Activated effector memory CD4-positive, alpha-beta T cell treated with Interleukin-2 at 50 U/mL for 16 hours (primary cell): ENCODE measurements around the gene HINT1.
"Not testable (repeated sequence)": the region's sequence is repeated elsewhere in the genome, so short reads cannot be mapped to it uniquely, and the experiment has no call there.

Experiments
- DNase-seq: peaks from one replicate; pipeline ENCODE4 v3.0.0-alpha.2; 2020

HINT1 gene

DNA sequence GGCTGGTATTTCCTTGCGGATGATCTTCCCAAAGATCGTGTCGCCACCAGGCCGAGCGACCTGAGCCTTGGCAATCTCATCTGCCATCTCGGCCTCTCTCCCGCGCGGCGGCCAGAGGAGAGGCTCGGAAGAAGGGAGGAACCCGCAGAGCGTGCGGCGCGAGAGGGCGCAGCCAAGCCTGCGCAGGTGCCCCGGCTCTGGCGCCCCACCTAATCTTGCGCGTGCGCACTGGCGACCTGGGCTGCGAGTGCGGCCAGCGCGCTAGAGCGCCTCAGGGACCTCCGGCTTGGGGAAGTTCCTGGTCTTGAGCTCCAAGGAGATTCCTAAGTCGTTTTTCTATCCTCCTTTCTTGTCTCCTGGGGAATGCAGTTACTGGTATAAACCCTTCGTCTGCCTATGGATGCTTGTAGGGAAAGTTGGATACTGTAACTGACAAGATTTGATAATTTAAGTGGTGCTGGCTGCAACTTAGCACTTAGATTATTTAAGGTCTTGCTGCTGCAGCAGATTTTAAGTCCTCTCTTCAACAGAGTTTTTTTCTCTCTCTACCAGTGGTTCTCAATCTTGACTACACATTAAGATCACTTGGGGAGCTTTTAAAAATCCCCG lies at the start of gene HINT1:
Gene HINT1, minus strand, starts transcription at position 138 of the 609 bp plus-strand sequence. Its CDS starts 51 bp downstream, at position 87.
- peak; percentile 88 for DNase-seq

DNA sequence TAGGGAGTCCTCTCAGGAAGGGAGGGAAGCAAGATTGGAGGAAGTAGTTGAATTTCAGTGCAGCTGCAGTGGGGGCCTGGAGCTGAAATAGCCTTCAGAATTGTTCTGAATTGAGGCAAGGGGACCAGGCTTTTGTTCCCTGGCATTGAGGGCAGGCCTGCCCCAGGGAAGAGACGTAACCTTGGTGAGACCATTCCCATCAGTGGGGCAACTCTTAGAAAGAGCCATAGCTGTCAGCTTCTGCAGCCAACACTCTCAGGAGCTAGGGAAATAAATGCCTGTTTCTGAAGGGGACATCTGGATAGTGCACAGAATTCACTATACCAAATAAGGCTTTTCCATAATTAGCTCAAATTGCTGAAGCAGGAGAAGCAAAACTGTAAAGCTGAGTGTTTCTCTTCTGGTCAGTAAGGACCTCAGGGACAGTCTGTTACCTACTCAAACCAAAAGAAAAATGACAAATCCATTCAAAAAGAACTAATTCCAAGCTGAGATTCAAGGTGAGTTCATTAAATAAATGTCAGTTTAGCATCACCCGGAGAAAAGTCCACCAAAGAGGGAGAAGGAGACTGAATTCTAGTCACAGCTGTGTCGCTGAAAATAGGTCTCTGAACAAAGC lies 49.7 kb upstream of the HINT1 start:
- DNase-seq: no peak

DNA sequence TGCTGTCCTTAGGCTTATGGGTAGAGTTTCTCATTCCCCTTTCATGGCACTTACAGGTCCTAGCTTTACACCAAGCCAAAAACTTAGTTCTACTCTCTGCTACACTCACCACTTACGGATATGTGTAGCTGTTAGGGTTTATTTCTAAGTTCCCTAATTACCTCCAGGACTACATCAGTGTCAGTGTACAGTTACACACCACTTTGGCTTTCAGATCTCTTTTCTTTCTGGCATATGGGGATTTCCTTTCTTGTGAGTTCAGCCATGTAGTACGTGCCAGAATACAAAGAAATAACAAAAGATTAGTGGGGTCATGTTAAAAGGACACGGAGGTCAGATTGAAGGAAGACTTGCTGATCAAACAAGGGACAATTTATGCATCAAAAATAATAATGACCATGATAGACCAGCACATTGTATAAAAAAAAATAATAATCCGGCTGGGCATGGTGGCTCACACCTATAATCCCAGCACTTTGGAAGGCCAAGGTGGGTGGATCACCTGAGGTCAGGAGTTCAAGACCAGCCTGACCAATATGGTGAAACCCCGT lies 47.5 kb upstream of the HINT1 start:
- DNase-seq: no peak

DNA sequence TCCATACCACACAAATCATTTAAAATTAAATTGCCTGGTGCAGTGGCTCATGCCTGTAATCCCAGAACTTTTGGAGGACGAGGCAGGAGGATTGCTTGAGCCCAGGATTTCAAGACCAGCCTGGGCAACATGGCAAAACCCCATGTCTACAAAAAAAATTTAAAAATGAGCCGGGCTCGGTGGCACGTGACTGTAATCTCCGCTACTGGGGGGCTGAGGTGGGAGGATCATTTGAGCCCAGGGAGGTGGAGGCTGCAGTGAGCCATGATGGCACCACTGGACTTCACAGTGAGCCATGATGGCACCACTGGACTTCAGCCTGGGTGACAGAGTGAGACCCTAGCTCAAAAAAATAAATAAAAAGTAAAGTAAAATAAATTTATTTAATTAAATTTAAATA lies 46.6 kb upstream of the HINT1 start:
- no peak for DNase-seq

DNA sequence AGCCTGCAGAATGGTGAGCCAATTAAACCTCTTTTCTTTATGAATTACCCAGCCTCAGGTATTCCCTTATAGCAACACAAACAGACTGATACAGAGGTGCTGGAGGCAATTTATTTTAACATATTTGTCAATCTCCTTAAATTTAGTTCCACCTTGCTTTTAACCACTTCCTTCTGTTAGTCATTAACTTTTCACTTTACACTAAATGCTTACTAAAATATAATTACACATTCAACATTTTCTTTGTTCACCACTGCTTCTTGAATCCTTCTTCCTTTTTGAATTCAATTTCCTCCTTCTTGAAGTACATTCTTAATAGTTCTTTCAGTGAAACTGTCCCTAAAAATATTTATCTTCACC lies 45.1 kb upstream of the HINT1 start:
- no peak for DNase-seq

DNA sequence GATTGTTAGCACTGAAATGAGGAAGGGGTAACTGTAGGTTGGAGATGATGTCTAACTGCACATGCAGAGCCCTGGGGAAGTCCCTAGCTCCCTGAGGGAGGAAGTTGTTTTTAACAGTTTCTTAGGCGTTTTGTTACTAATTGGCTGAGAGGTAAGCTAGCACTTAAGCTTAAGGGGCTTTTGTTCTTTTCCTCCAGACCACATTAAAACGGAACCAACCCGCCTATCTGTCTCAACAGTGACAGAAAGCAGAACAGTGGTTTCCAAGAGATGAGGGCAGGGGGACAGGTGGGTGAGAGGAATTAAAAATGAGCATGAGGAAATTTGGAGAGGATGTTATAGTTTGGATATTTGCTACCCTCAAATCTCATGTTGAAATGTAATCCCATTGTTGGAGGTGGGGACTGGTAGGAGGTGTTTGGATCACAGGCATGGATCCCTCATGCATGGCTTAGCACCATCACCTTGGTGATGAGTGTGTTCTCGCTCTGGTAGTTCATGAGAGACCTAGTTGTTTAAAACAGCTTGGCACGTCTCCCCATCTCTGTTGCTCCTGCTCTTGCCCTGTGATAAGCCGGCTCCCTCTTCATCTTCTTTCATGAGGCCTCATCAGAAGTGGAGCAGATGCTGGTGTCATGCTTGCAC lies 44.6 kb upstream of the HINT1 start:
- DNase-seq: peak; percentile 5

DNA sequence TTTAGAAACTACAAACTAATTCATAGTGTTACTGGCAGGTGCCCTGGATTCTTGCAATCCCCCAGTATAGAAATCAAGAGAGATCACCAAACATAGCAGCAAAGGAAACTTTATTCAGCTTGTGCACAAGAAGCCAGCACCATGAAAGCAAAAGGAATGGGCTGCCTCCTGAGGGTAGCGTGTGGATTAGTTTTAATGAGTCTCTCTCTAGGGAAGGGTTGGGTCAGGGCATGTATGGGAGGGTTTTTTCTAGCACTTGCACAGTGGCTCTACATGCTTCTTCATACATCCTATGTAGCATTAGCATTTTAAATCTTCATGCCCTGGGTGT lies 44.1 kb upstream of the HINT1 start:
- DNase-seq: no peak

DNA sequence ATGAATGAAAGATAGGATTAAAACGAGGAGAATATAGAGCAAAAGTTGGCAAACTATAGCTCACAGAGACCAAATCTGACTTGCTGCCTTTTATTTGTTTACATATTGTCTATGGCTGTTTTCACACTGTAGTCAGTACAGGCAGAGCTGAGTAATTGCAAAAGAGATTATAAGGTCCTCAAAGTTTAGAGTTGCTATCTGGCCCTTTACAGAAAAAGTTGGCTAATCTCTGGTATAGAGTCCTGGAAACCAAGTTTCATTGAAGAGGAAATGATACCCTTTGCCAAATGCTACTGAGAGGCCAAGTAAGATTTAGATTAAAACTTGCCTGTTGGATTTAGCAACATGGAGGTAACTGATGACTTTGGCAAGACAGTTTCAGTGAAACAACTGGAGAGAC lies 41.7 kb upstream of the HINT1 start:
- no peak for DNase-seq

DNA sequence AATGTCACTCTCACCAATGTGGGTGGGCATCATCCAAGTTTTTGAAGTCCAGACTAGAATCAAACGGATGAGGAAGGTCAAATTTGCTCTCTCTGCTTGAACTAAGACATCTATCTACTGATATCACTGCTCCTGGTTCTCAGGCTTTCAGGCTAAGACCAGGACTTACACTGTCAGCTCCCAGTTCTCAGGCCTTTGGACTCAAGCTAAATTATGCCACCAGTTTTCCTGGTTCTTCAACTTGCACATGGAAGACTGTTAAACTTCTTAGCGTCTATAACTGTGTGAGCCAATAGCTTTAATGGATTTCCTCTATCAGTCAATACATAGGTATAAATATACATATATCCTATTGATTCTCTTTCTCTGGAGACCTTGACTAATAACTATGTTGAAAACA lies 41.0 kb upstream of the HINT1 start:
- no peak for DNase-seq

DNA sequence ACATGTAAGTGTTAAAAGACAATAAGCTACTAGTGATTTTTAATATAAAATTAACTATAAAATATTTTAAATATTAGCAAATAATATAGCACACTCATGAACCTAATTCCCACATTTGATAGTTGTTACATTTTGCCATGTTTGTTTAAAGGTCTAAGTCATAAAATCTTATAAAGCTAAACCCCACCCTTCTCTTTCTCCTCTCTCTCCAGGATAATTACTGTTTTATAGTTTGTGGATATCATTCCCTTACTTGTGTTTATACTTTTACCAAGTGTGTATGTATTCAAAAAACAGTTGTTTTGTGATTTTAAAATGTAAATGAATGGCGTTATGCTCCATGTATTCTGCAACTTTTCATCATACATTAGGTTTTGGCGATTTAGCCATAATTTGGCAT lies 39.9 kb upstream of the HINT1 start:
- no peak for DNase-seq

DNA sequence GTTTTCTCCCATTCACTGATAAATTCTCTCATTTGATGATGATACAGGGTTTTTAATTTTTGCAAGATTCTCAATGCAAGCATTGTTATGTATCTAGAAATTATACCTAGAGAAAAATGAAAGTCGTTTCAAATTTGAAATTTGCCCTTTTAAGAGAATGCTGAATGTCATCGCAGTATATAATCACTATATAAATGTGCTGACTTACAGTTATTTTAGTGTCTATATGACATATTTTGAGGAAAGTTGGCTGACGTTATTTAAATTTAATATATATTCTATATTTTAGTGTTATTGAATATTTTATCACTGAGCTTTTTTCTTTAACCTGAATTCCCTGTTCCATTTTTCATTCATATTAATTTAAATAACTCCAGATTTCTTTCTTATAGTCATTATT lies 35.5 kb upstream of the HINT1 start:
- no peak for DNase-seq

DNA sequence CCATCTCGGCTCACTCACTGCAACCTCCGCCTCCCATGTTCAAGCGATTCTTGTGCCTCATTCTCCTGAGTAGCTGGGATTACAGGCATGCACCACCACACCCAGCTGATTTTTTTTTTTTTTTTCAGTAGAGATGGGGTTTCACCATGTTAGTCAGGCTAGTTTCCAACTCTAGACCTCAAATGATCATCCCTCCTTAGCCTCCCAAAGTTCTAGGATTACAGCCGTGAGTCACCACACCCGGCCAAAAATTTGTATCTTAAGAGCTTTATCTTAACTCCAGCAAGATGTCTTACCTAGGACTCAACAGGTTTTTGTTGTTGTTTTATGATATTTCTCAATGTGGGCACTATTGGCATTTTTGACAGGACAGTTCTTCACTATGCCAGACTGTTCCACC lies 33.6 kb upstream of the HINT1 start:
- no peak for DNase-seq

DNA sequence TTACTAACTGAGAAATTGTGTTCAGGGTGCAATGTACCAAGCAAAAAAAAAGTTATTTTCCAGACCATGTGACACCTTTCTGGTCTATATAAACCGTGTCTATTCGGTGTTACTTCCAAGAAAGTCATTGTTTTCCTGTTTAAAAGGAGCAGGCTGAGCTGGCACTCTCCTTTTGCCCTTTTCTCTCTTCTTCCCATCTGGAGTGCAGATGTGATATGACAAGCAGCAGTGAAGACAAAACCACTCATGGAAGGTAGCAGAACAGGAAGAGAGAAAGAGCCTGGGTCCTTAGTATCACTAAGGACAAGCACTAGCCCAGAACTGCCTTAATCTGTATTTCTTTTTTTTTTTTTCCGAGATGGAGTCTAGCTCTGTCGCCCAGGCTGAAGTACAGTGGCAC lies 31.3 kb upstream of the HINT1 start:
- DNase-seq: no peak

DNA sequence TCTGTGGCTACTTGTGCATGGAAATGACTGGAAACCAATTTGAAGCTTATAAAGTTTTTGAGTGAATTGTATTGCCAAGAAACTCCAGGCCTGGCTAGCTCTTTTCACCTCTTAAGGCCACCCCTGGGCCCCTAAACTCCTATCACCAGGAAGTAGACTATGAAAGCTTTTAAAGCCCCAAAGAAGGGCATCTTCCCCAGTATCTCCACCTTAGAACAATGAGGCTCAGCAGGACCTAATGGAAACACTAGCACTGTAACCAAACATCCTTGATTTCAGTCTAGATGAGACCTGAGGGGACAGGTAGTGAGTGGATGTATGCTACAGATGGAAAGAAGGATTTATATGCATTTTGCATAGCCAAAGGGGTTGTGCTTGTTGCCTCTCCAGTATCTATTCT lies 30.6 kb upstream of the HINT1 start:
- DNase-seq: no peak

DNA sequence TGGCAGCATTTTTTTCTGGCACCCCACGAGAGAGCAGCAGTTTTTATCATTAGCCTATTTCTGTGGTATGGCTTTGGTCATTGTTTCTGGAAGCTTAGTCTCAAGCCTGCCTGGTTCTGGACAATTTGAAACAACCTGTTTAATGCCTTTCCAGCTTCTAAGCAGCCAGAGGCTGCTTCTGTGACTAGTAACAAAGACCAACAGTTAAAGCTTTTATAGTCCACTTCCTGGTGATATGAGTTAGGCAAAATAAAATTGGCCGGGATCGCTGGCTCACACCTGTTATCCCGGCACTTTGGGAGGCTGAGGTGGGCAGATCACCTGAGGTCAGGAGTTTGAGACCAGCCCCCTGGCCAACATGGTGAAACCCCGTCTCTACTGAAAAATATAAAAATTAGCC lies 29.7 kb upstream of the HINT1 start:
- no peak for DNase-seq

DNA sequence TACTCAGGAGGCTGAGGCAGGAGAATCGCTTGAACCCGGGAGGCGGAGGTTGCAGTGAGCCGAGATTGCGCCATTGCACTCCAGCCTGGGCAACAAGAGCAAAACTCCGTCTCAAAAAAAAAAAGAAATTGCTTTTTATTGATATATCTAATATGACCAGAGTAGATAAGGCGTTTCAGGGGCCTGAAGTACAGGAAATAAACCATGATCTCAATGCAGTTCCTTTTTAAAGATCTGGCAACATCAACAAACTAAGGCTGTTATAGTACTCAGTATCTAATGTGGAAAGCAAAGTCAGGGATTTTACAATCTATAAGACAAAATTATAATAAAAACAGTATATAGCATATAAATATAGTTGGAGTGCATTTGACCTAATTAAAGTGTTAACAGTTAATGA lies 28.8 kb upstream of the HINT1 start:
- not testable (repeated sequence) for DNase-seq

DNA sequence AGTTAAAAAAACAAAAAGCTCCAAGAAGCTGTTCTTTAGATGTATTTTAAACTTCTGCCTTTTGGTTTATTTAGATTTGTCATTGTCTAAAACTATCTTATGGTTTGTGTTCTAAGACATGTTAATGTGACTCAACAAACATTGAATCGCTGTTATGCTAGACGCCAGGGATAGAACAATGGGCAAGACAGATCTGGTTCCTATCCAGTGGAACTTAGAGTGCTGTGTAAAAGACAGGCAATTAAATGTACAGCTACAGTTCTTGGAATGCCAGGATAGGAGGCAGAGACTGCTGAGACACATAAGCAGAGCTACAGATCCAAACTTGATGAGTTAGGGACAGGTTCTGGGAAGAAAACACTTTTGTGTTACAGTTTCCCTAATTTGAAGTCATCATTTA lies 28.1 kb upstream of the HINT1 start:
- DNase-seq: no peak

DNA sequence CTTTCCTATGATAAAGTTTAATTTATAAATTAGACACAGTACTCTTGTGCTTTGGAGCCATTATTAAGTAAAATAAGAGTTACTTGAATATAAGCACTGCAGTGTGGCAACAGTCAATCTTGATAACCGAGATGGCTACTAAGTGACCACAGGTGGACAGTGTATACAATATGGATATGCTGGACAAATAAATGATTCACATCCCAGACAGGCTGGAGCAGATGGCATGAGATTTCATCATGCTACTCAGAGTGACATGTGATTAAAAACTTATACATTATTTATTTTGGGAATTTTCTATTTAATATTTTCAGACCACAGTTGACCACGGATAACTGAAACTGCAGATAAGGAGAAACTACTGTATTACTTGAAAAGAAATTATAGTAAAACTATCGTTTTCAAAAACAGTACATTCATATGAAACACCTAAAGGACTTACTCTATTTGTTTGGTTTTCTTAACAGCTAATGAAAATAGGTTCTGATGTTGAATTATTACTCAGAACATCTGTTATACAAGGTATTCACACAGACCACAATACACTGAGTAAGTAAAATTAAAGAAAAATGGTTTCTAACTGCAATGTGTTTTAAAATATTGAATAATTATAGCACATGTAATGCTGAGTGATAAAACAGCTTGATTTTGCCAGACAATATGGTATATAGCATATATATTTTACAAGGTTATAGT lies 21.7 kb upstream of the HINT1 start:
- DNase-seq: no peak

DNA sequence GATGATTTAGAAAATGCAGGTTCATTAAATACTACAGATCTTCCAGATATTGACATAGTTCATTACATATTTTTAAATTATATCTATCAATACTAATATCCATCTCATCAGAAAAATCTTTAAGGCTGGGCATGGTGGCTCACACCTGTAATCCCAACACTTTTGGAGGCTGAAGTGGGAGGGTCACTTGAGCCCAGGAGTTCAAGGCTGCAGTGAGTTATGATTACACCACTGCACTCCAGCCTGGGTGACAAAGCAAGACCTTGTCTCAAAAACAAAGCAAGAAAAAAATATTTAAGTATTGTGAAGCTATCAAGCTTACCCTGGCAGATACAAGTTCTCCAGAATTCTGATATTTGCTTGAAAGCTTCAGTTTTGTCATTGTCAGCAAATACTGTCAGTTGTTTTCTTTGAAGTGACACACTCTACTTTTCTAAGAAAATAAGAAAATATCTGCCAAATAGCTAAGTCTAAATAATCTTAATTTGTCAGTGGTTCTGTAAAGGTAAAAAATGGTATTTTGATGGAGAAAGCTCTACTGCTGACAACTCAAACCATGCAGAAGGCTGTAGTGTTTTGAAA lies 20.6 kb upstream of the HINT1 start:
- no peak for DNase-seq

DNA sequence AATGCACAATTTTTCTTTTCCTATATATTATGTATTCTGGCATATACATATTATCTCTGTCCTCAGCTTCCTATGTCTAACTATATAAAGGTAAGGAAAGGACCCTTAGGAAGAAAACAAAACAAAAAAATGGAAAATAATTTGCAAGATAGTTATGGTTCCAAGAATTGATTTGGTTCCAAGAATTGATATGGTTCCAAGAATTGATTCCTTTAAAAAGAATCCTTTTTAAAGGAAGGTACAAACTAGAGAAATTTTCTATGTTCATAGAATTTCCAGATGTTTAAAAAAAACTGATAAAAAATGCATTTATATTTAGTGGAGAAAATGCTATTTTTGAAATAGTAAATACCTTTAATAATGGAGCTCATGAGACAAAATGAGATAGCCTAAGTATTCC lies 17.8 kb upstream of the HINT1 start:
- no peak for DNase-seq

DNA sequence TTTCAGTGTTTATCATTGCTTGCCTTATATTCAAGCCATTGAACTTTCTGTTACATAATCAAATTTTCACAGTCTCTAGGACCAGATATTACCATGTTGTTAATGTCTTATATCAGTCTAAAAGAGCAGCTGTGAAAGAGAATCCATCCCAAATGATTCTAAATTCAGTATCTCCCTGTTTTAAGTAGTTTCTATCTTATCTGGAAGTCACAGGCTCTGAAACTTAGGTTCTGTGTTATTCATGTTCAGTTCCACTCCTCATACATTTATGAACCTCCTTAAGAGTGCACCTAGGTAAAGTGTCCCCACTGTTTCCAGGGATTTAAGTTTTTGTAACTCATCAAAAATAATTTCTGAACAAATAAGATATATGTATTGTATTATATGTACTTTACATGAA lies 15.4 kb upstream of the HINT1 start:
- DNase-seq: no peak

DNA sequence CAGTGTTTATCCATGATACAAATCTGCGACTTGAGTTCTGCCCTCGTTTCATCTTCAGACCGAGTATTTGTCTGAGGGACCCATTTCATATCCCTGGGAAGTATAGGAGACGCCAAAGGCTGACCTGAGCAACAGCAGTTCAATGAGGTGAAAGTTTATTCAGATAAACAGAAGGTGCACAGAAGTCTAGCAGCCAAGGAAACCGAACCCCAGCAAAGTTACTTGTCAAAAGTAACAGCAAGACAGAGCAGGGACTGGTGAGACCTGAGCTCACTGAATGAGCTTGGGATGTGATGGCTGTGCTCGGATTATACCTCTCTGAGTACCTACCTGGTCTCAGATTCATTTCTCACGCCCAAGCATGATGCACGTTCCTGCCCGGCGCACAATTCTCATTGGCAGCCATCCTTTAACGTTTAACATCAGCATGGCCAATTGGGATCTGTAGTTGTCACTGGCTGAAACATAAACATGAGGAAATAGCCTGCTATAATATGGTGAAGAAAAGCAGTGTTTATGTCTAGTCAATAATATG lies 6.3 kb upstream of the HINT1 start:
- DNase-seq: no peak

DNA sequence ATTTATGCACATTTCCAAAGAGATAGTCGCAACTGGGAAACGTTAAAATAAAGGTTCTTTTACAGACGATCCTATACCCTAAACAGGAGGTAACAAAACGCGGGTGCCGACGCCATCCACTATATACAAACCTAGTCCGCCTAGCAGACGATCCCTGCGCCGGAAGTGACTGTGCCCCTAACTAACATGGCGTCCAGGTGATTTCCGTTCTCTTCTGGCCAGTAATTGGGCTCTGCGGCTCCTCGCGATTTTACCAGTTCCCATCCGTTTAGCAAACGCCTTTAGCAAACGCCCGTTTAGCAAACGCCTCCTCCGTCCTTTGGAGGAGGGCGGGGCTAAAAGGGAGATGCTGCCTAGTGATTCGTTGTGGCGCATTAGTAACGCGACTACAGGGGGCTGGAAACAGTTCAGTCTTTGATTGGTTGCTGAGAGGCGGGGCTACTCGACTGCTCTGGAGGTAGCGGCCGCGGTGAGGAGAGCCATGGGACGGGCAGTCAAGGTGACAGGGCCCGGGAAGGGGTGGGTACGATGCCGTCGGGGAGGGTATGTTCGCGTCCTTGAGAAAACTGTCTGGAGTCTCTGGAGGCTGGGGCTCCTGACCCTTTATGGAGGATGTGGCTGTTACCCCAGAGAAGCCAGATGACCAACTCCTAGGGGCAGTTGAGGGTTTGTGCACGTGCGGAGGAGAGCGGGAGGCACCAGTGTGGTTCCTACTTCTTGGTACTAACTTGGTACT lies 5.7 kb upstream of the HINT1 start, which contains the start of gene LYRM7:
Gene LYRM7, plus strand, starts transcription at position 405 of the 736 bp plus-strand sequence. Its CDS starts 77 bp downstream, at position 482.
- DNase-seq: peak; percentile 94
